Gastrocnemius medialis (tissue), 4 donors: ENCODE data around the gene KRTAP10-7.

Source experiments
- CTCF ChIP-seq, 5 experiments: fragments of 450-650 bp in 3 of 5; fragments of 200-600 bp in 2 of 5; sonication (generic) in 2 of 5; IDR thresholded peaks in 4 of 5; conservative IDR thresholded peaks in 1 of 5; 1 replicate in 4 of 5; 2 replicates in 1 of 5; pipeline ENCODE4 v1.5.1; 2016 to 2019; ENCODE audit warnings: antibody characterized with exemption in 5 of 5, mild to moderate bottlenecking in 3 of 5, moderate library complexity in 3 of 5
- POLR2A ChIP-seq, 2 donors: fragments of 450-650 bp; IDR thresholded peaks; one replicate each; pipeline ENCODE4 v1.6.1; 2017; ENCODE audit warnings: antibody characterized with exemption in 2 of 2, mild to moderate bottlenecking in 2 of 2, moderate library complexity in 2 of 2

- TF ChIP-seq CTCF (IDR thresholded peaks at IDR 0.05 in 4 of 5, conservative IDR thresholded peaks at IDR 0.05 in 1 of 5) (no peak), POLR2A (IDR thresholded peaks at IDR 0.05) (no peak)
Observed at GRCh38 chr21:44567481-44568171, 32.8 kb upstream of the KRTAP10-7 start.
